ENCODE data around the gene PSMA6.

The PSMA6 gene

GRCh38 chr14:35245051-35245450 is 47.1 kb upstream of the PSMA6 start:
- no peaks in the 10 kb centered on the region for H3K79me1 ChIP-seq (ENCODE audit: low read length)
- DNase-seq, result no peak
- H4K8ac ChIP-seq (ENCODE audit: low read depth, low read length), result no peak overlapping the region
- no CpG with 5 or more reads among the region's 4 CpGs for WGBS (ENCODE audit: extremely low coverage, insufficient coverage, insufficient read length)
- H3K9me3 ChIP-seq (ENCODE audit: insufficient read depth, low read depth, low read length), result no peaks in the 10 kb centered on the region
- H3K4me2 ChIP-seq (ENCODE audit: low read length), result no peak overlapping the region
- H2AFZ ChIP-seq (ENCODE audit: insufficient read depth, low read length, poor library complexity), result no peak overlapping the region
- H3K27ac ChIP-seq (ENCODE audit: low read depth, low read length), result no peak overlapping the region
- no peak overlapping the region for H2BK120ac ChIP-seq (ENCODE audit: insufficient read depth, low read length, poor library complexity)
- H2AK5ac ChIP-seq (ENCODE audit: low read length), result no peak overlapping the region
- no peak overlapping the region for H4K91ac ChIP-seq (ENCODE audit: low read depth, low read length)
- no peak overlapping the region for H3K18ac ChIP-seq (ENCODE audit: low read length)
- no peak overlapping the region for H2BK5ac ChIP-seq (ENCODE audit: low read depth, low read length, poor library complexity)
- H3K9ac ChIP-seq (ENCODE audit: low read length), result no peak overlapping the region
- H3K14ac ChIP-seq (ENCODE audit: low read length), result no peak overlapping the region
- no peak overlapping the region for H3K4me3 ChIP-seq (ENCODE audit: low read depth, low read length)
- H3K79me2 ChIP-seq (ENCODE audit: control insufficient read depth, insufficient read depth, low read length, poor library complexity), result no peaks in the 10 kb centered on the region
- no peaks in the 10 kb centered on the region for H3K36me3 ChIP-seq (ENCODE audit: control insufficient read depth in 1 of 2, insufficient read depth in 2 of 2, low read length in 2 of 2)
- no peaks in the 10 kb centered on the region for H3K4me1 ChIP-seq (ENCODE audit: control insufficient read depth in 1 of 2, insufficient read depth in 2 of 2, low read length in 2 of 2)
- H4K12ac ChIP-seq (ENCODE audit: low read depth, low read length), result no peak overlapping the region
- H3K23ac ChIP-seq (ENCODE audit: low read length), result no peak overlapping the region
- no peaks in the 10 kb centered on the region for H3K27me3 ChIP-seq (ENCODE audit: insufficient read depth, low read length)
- no peak overlapping the region for H2BK12ac ChIP-seq (ENCODE audit: low read length)
- no peak overlapping the region for H3K4ac ChIP-seq (ENCODE audit: low read depth, low read length)

- H4K12ac ChIP-seq (ENCODE audit: low read depth, low read length), result no peak overlapping the region
- no peak overlapping the region for H2AK5ac ChIP-seq (ENCODE audit: low read length)
- H3K18ac ChIP-seq (ENCODE audit: low read length), result no peak overlapping the region
- WGBS (ENCODE audit: extremely low coverage, insufficient coverage, insufficient read length), result no CpG with 5 or more reads among the region's 4 CpGs
- H2BK12ac ChIP-seq (ENCODE audit: low read length), result no peak overlapping the region
- H3K4me1 ChIP-seq (ENCODE audit: control insufficient read depth in 1 of 2, insufficient read depth in 2 of 2, low read length in 2 of 2), result no peaks in the 10 kb centered on the region
- no peak overlapping the region for H4K91ac ChIP-seq (ENCODE audit: low read depth, low read length)
- no peak overlapping the region for H4K8ac ChIP-seq (ENCODE audit: low read depth, low read length)
- H3K27ac ChIP-seq (ENCODE audit: low read depth, low read length), result no peak overlapping the region
- H2BK120ac ChIP-seq (ENCODE audit: insufficient read depth, low read length, poor library complexity), result no peak overlapping the region
- H3K9ac ChIP-seq (ENCODE audit: low read length), result no peak overlapping the region
- H2BK5ac ChIP-seq (ENCODE audit: low read depth, low read length, poor library complexity), result no peak overlapping the region
- H3K36me3 ChIP-seq (ENCODE audit: control insufficient read depth in 1 of 2, insufficient read depth in 2 of 2, low read length in 2 of 2), result no peaks in the 10 kb centered on the region
- H3K4ac ChIP-seq (ENCODE audit: low read depth, low read length), result no peak overlapping the region
- H2AFZ ChIP-seq (ENCODE audit: insufficient read depth, low read length, poor library complexity), result no peak overlapping the region
- H3K4me2 ChIP-seq (ENCODE audit: low read length), result no peak overlapping the region
- H3K23ac ChIP-seq (ENCODE audit: low read length), result no peak overlapping the region
- no peak overlapping the region for H3K4me3 ChIP-seq (ENCODE audit: low read depth, low read length)
- DNase-seq, result no peak
- H3K14ac ChIP-seq (ENCODE audit: low read length), result no peak overlapping the region
- no peaks in the 10 kb centered on the region for H3K27me3 ChIP-seq (ENCODE audit: insufficient read depth, low read length)
- H3K79me1 ChIP-seq (ENCODE audit: low read length), result no peaks in the 10 kb centered on the region
- no peaks in the 10 kb centered on the region for H3K9me3 ChIP-seq (ENCODE audit: insufficient read depth, low read depth, low read length)
- no peaks in the 10 kb centered on the region for H3K79me2 ChIP-seq (ENCODE audit: control insufficient read depth, insufficient read depth, low read length, poor library complexity)
Observed at GRCh38 chr14:35247777-35248475, 44.3 kb upstream of the PSMA6 start.

GRCh38 chr14:35248476-35248788 is 43.8 kb upstream of the PSMA6 start:
- Histone ChIP-seq H3K23ac (ENCODE audit: low read length) (no peak overlapping the region), H3K9ac (ENCODE audit: low read length) (no peak overlapping the region), H3K79me1 (ENCODE audit: low read length) (no peaks in the 10 kb centered on the region), H3K27ac (ENCODE audit: low read depth, low read length) (no peak overlapping the region), H3K4me1 (ENCODE audit: control insufficient read depth in 1 of 2, insufficient read depth in 2 of 2, low read length in 2 of 2) (no peaks in the 10 kb centered on the region), H2BK12ac (ENCODE audit: low read length) (no peak overlapping the region), H3K9me3 (ENCODE audit: insufficient read depth, low read depth, low read length) (no peaks in the 10 kb centered on the region), H2BK5ac (ENCODE audit: low read depth, low read length, poor library complexity) (no peak overlapping the region), H4K12ac (ENCODE audit: low read depth, low read length) (no peak overlapping the region), H3K79me2 (ENCODE audit: control insufficient read depth, insufficient read depth, low read length, poor library complexity) (no peaks in the 10 kb centered on the region), H4K8ac (ENCODE audit: low read depth, low read length) (no peak overlapping the region), H3K36me3 (ENCODE audit: control insufficient read depth in 1 of 2, insufficient read depth in 2 of 2, low read length in 2 of 2) (no peaks in the 10 kb centered on the region), H4K91ac (ENCODE audit: low read depth, low read length) (no peak overlapping the region), H3K18ac (ENCODE audit: low read length) (no peak overlapping the region), H3K14ac (ENCODE audit: low read length) (no peak overlapping the region), H3K27me3 (ENCODE audit: insufficient read depth, low read length) (no peaks in the 10 kb centered on the region), H3K4me2 (ENCODE audit: low read length) (no peak overlapping the region), H3K4me3 (ENCODE audit: low read depth, low read length) (no peak overlapping the region), H2BK120ac (ENCODE audit: insufficient read depth, low read length, poor library complexity) (no peak overlapping the region), H2AK5ac (ENCODE audit: low read length) (no peak overlapping the region), H2AFZ (ENCODE audit: insufficient read depth, low read length, poor library complexity) (no peak overlapping the region), H3K4ac (ENCODE audit: low read depth, low read length) (no peak overlapping the region)
- no peak for DNase-seq

GRCh38 chr14:35250319-35250718 is 41.9 kb upstream of the PSMA6 start:
- Histone ChIP-seq H2BK5ac (ENCODE audit: low read depth, low read length, poor library complexity) (no peak overlapping the region), H2AFZ (ENCODE audit: insufficient read depth, low read length, poor library complexity) (no peak overlapping the region), H3K27ac (ENCODE audit: low read depth, low read length) (no peak overlapping the region), H3K36me3 (ENCODE audit: control insufficient read depth in 1 of 2, insufficient read depth in 2 of 2, low read length in 2 of 2) (no peaks in the 10 kb centered on the region), H3K4ac (ENCODE audit: low read depth, low read length) (no peak overlapping the region), H2BK12ac (ENCODE audit: low read length) (no peak overlapping the region), H3K79me1 (ENCODE audit: low read length) (no peaks in the 10 kb centered on the region), H2BK120ac (ENCODE audit: insufficient read depth, low read length, poor library complexity) (no peak overlapping the region), H3K9ac (ENCODE audit: low read length) (no peak overlapping the region), H2AK5ac (ENCODE audit: low read length) (no peak overlapping the region), H3K9me3 (ENCODE audit: insufficient read depth, low read depth, low read length) (no peaks in the 10 kb centered on the region), H4K91ac (ENCODE audit: low read depth, low read length) (no peak overlapping the region), H3K79me2 (ENCODE audit: control insufficient read depth, insufficient read depth, low read length, poor library complexity) (no peaks in the 10 kb centered on the region), H3K4me2 (ENCODE audit: low read length) (no peak overlapping the region), H3K18ac (ENCODE audit: low read length) (no peak overlapping the region), H3K27me3 (ENCODE audit: insufficient read depth, low read length) (no peaks in the 10 kb centered on the region), H3K14ac (ENCODE audit: low read length) (no peak overlapping the region), H3K23ac (ENCODE audit: low read length) (no peak overlapping the region), H3K4me1 (ENCODE audit: control insufficient read depth in 1 of 2, insufficient read depth in 2 of 2, low read length in 2 of 2) (peaks cover 0 to 2% of the 10 kb centered on the region in 2 experiments), H3K4me3 (ENCODE audit: low read depth, low read length) (no peak overlapping the region), H4K8ac (ENCODE audit: low read depth, low read length) (no peak overlapping the region), H4K12ac (ENCODE audit: low read depth, low read length) (no peak overlapping the region)
- no CpG with 5 or more reads among the region's 4 CpGs for WGBS (ENCODE audit: extremely low coverage, insufficient coverage, insufficient read length)
- DNase-seq, result no peak
